Kidney (tissue), 14 donors: Measurements from ENCODE around the gene NDEL1. TPM values are rescaled to one million over a fixed set of nuclear protein-coding genes. Genes with fewer than 3 reads are reported as not detected.

ENCODE experiments used
- DNase-seq, 5 donors: peaks; one replicate each; pipeline ENCODE4 v3.0.0-alpha.2; 2013 to 2020
- FAIRE-seq: peaks from 2 replicates; lab custom pipeline; 2012; peaks lifted over from hg19 to GRCh38; lab: Jason Lieb, UNC
- H3K27ac ChIP-seq, 2 donors: one replicate each; pipeline ENCODE4 v1.7.0; 2013; ENCODE audit warnings: low read depth in 2 of 2, low read length in 2 of 2, inconsistent platforms in 1 of 2
- H3K27me3 ChIP-seq: one replicate; pipeline ENCODE4 v1.7.1; 2013; ENCODE audit warnings: low read length, inconsistent platforms; ENCODE audit not compliant: control insufficient read depth, insufficient read depth
- H3K36me3 ChIP-seq, 3 donors: one replicate each; pipeline versions ENCODE4 v1.7.0 to v1.7.1; 2013; ENCODE audit warnings: low read length in 3 of 3, control low read depth in 1 of 3, inconsistent platforms in 1 of 3; ENCODE audit not compliant: insufficient read depth in 3 of 3, control insufficient read depth in 2 of 3
- H3K4me1 ChIP-seq, 3 donors: one replicate each; pipeline versions ENCODE4 v1.7.0 to v1.7.1; 2013; ENCODE audit warnings: low read length in 3 of 3, inconsistent platforms in 1 of 3, low read depth in 1 of 3; ENCODE audit not compliant: control insufficient read depth in 2 of 3, insufficient read depth in 2 of 3
- H3K4me3 ChIP-seq, 3 donors: one replicate each; pipeline versions ENCODE4 v1.7.0 to v1.8.1; 2013; ENCODE audit warnings: low read length in 3 of 3, control low read depth in 1 of 3, inconsistent platforms in 1 of 3
- H3K9ac ChIP-seq, 3 donors: one replicate each; pipeline versions ENCODE4 v1.7.0 to v1.7.1; 2013; ENCODE audit warnings: low read length in 3 of 3, control low read depth in 1 of 3, inconsistent platforms in 1 of 3
- H3K9me3 ChIP-seq, 3 donors: one replicate each; pipeline versions ENCODE4 v1.7.0 to v1.7.1; 2013; ENCODE audit warnings: low read length in 3 of 3, control low read depth in 1 of 3, inconsistent platforms in 1 of 3; ENCODE audit not compliant: control insufficient read depth in 2 of 3, insufficient read depth in 1 of 3
- intact Hi-C: fragments of 100-400 bp; cut with DNase I; formaldehyde crosslinking; loops from one replicate; pipeline ENCODE4 v1.11.1; 2022
- polyA plus RNA-seq: library from polyadenylated mRNA; stranded (reverse); fragments of 350-450 nt; fragmentation: Illumina TruSeq; extraction: RNeasy Lipid Tissue Mini Kit (QIAGEN cat#74804); gene quantifications from one replicate; pipeline ENCODE4 v1.2.3, GENCODE V29; 2014; ENCODE audit warnings: low read depth, low replicate concordance; ENCODE audit not compliant: insufficient read depth
- total RNA-seq: library from RNA; stranded (reverse); fragmentation: NEBNext Ultra II Directional; extraction: Animal tissue kit (Norgen Biotek cat#: 25700); gene quantifications from one replicate; pipeline ENCODE4 v1.2.1, GENCODE V29; 2021
- TF ChIP-seq, protein P1 (sequence below): IDR thresholded peaks from 3 replicates; pipeline ENCODE4 v1.5.1; 2012; ENCODE audit warnings: mild to moderate bottlenecking, moderate library complexity, borderline replicate concordance; ENCODE audit not compliant: insufficient read depth; ENCODE audit errors: extremely low read depth
- donor health status: control.
- donor health status: control.
- donor health status: control.
- donor health status: control.
- donor health status: control.
- donor health status: DM: yes; HTN: yes; CAD: no.
- donor health status: Normal renal cell carcinoma (clear cell type).

The NDEL1 gene
- total and polyA plus RNA-seq, 2 donors from 2014 or later: 17.9 to 66.1 TPM

DNA sequence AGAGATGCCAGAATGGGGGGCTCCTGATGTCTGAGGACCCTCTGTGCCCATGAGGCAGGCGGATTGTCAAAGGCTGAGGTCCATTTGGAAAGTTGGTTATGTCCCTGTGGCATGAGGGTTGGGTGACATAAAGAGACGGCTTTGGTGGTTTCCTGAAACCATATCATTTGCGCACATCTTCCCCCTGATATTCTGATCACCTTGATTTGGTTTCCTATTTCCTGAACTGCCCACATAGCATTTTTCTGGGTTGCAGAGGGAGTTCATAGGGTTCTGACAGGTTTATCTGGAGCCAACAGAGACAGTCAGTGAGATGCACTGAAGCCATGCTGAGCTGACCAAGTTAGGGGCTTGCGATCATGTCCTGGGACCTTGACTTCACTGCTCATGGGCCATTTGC is 22.4 kb upstream of the NDEL1 start:
- intact Hi-C loops: no loop called here
- H3K27ac ChIP-seq: no peak overlapping the region

DNA sequence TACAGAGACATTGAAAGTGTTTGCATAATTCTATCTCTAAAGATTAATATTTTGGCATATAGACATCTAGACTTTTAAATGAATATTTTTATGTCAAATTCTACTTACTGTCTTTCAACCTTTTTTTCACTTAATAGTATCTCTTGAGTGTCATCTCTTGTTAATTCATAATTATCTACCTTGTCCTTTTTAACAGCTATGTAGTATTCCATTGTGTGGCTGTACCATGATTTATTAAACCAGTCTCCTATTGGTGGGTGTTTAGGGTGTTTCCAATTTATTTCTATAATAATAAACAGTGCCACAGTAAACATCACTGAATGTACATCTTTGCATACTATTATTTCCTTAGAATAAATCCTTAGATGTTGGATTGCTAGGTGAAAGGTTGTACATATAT is 21.7 kb upstream of the NDEL1 start:
- FAIRE-seq: no peak
- intact Hi-C loops: no loop called here

More for the DNA sequence above, 22.4 kb upstream of the NDEL1 start:
- H3K9ac ChIP-seq: no peak overlapping the region
- H3K4me3 ChIP-seq: no peak overlapping the region
- FAIRE-seq (no peak), DNase-seq (no peak)
- H3K9me3 ChIP-seq: no peaks in the 10 kb centered on the region
- TF ChIP-seq, protein P1, sequence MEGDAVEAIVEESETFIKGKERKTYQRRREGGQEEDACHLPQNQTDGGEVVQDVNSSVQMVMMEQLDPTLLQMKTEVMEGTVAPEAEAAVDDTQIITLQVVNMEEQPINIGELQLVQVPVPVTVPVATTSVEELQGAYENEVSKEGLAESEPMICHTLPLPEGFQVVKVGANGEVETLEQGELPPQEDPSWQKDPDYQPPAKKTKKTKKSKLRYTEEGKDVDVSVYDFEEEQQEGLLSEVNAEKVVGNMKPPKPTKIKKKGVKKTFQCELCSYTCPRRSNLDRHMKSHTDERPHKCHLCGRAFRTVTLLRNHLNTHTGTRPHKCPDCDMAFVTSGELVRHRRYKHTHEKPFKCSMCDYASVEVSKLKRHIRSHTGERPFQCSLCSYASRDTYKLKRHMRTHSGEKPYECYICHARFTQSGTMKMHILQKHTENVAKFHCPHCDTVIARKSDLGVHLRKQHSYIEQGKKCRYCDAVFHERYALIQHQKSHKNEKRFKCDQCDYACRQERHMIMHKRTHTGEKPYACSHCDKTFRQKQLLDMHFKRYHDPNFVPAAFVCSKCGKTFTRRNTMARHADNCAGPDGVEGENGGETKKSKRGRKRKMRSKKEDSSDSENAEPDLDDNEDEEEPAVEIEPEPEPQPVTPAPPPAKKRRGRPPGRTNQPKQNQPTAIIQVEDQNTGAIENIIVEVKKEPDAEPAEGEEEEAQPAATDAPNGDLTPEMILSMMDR: no peak
- no peaks in the 10 kb centered on the region for H3K36me3 ChIP-seq
- no peaks in the 10 kb centered on the region for H3K27me3 ChIP-seq
- peaks cover 0 to 5% (median 4%) of the 10 kb centered on the region in 3 donors for H3K4me1 ChIP-seq

DNA sequence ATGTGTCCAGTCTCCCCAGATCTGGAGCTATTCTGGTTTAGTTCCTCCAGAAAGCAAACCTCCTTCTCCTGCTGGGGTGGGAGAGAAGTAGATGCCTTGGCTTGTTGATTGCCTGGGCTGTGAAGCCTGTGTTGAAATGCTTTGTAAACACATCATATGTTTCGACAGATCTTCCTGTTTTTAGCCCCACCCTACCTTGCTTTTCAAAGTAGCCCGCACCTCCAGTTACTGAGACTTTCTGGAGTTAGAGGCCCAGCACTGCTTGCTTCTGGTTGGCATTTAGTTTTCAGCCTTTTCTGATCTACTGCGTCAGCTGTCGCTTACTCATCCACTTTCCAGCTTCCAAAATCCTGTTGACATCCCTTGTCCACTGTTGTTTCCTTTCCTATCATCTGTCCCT is 17.9 kb upstream of the NDEL1 start:
- no peaks in the 10 kb centered on the region for H3K27me3 ChIP-seq
- no peak overlapping the region for H3K27ac ChIP-seq
- H3K4me3 ChIP-seq: no peak overlapping the region
- TF ChIP-seq, protein P1: no peak
- H3K4me1 ChIP-seq: peaks cover 0 to 8% (median 6%) of the 10 kb centered on the region in 3 donors
- intact Hi-C loops: no loop called here
- no peak for FAIRE-seq
- no peak overlapping the region for H3K9ac ChIP-seq
- no peaks in the 10 kb centered on the region for H3K36me3 ChIP-seq
- no peaks in the 10 kb centered on the region for H3K9me3 ChIP-seq
- DNase-seq: no peak

More for the DNA sequence above, 21.7 kb upstream of the NDEL1 start:
- no peak overlapping the region for H3K4me3 ChIP-seq
- H3K27ac ChIP-seq: no peak overlapping the region
- no peaks in the 10 kb centered on the region for H3K36me3 ChIP-seq
- H3K9me3 ChIP-seq: no peaks in the 10 kb centered on the region
- no peaks in the 10 kb centered on the region for H3K27me3 ChIP-seq
- H3K9ac ChIP-seq: no peak overlapping the region
- H3K4me1 ChIP-seq: peaks cover 0 to 5% (median 2%) of the 10 kb centered on the region in 3 donors
- no peak for DNase-seq
- TF ChIP-seq, protein P1: no peak

DNA sequence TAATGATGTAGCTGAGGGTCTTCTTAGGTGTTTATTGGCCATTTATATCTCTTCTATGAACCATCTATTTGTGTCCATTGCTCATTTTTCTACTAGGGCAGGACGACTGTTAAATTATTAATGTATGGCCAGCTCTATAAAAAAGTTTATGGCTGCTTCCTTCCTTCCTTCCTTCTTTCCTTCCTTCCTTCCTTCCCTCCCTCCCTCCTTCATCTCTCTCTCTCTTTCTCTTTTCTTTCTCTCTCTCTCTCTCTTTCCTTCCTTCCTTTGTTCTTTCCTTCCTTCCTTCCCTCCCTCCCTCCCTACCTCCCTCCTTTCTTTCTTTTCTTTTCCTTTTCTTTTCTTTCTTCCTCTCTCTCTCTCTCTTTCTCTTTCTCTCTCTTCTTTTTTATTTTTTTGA is 17.2 kb upstream of the NDEL1 start:
- peaks cover 0 to 8% (median 6%) of the 10 kb centered on the region in 3 donors for H3K4me1 ChIP-seq
- no peaks in the 10 kb centered on the region for H3K27me3 ChIP-seq
- FAIRE-seq (no peak), DNase-seq (no peak)
- TF ChIP-seq, protein P1: no peak
- H3K27ac ChIP-seq: no peak overlapping the region
- H3K36me3 ChIP-seq: no peaks in the 10 kb centered on the region
- no peak overlapping the region for H3K9ac ChIP-seq
- no peak overlapping the region for H3K4me3 ChIP-seq
- intact Hi-C loops: no loop called here
- H3K9me3 ChIP-seq: no peaks in the 10 kb centered on the region
